Adipose tissue (tissue), 3 donors: ENCODE data around the gene KRT80. TPM values are rescaled to one million over a fixed set of nuclear protein-coding genes. Genes with fewer than 3 reads are reported as not detected.

Experiments
- H3K27ac ChIP-seq: one replicate; pipeline ENCODE4 v1.5.1; 2013; ENCODE audit warnings: low read depth, low read length
- WGBS, 3 donors: extraction: QIAGEN DNeasy Blood & Tissue Kit; methylation state at CpG; one replicate each; pipeline ENCODE4 v1.1.7; 2013; 5-methylcytosine and 5-hydroxymethylcytosine counted together
- polyA plus RNA-seq, 3 donors: library from polyadenylated mRNA; stranded (reverse); fragments of 200-250 nt; gene quantifications; one replicate each; pipeline ENCODE4 v1.2.3, GENCODE V29; 2013
- donor health status: healthy with polysubstance abuse.
- donor health status: Bipolar disorder and iron deficiency.
- donor health status: healthy.

Gene KRT80
- polyA plus RNA-seq, 3 donors = 0.19 to 5.4 (median 0.22) TPM

DNA sequence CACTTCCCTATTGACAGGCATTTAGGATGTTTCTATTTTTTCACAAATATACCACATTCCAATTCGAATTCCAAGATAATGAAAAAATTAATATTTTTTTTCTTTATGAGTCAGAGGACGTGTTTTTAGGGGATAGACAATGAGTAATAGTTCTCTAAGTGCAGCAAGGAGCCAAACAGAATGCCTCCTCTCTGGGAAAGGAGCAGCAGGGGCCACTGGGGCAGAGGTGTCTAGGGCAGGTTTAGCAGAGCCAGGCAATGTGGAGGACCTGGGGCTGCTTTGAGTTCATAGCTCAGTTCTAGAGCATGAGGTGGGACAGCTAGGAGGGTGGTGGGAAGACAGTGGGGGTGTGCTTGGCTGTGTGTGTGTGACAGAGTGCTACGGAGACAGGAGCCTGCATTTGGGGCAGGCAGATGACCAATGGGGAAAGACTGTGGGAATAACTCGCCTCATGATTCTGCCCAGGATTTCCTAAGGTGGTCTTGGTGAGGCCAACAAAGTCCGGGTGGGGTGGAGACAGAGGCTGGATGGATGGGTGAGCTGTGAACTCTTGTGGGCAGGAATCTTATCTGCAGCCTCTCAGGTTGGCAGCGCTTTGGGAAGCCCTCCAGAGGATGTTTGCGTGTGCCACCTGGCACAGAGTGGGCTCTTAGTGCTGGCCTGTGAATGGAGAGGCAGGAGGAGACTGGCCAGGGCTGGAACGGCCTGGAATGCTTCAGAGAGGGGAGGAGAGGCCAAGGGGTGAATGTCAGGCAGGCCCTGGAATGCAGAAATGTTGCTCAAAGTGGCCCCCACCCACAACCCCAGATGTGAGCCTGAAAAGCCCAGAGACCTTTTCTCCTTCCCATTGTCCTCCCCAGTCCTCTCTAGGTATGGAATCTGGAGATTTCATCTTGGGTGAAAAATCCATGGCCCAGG is 38.8 kb upstream of the KRT80 start:
- no peak overlapping the region for H3K27ac ChIP-seq
- 45 to 55% (median 54%) methylated on average over 8 of the region's 8 CpGs for WGBS, 3 donors

DNA sequence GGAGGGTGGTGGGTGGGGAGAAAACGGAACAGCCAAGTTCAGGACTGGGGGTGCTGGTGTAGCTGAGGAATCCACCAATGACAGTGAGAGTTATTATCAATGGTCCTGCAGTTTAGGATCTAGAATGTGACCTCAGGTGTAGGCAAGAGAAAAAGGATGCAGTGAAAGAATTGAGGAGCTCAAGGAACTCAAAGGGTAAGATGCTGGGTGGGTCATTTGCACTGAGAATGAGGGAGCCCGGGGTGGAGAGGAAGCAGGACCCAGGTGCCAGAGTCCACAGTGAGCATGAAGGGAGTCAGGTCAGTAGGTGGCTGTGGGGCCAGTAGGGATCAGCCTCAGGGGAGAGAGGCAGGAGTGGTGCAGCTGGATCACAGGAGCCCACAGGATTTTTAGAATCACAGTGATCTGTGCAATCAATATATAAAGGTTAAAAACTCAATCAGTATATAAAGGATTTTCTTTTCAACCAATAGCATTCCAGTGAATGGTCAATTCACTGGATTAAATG is 38.1 kb upstream of the KRT80 start:
- H3K27ac ChIP-seq = no peak overlapping the region
- 86 to 97% (median 88%) methylated on average over 2 of the region's 2 CpGs for WGBS, 3 donors

DNA sequence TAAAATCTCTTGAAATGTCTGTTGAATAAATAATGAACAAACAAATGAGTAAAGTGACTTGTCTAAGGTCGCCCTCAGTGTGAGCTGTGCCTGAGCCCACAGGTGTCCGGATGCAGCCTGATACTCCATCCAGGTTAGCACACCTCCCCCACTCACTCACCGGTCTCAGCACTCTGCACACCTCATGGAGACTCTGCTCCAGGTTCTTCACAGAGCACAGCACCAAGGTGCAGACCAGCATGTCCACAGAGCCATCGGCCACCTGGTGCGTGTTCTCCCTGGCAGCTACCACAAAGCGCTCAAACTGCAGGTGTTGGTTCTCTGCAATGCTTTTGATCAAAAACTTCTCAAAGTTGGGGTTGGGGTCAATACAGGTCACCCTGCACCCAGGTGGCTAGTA is 37.1 kb upstream of the KRT80 start:
- 87 to 97% (median 96%) methylated on average over 6 of the region's 6 CpGs for WGBS, 3 donors
- no peak overlapping the region for H3K27ac ChIP-seq

DNA sequence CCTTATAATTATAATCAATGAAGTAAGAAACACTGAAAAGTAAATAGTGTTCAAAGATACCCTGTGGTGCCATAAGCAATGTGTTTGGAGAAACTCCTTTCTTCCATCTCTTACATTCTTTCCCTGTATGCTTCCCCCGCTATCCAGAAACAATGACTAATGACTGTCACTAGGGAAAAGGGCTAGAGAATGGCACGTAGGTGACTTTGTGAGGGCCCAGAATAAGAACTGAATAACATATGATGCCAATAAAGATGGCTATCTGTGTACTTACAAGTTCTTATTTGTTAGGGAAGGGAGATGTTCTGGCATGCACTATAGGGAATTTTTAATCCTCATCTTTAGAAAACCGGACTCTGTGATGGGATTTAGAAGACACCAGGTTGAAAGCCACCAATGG is 36.6 kb upstream of the KRT80 start:
- 51 to 79% (median 67%) methylated on average over 3 of the region's 3 CpGs for WGBS, 3 donors
- H3K27ac ChIP-seq = no peak overlapping the region

DNA sequence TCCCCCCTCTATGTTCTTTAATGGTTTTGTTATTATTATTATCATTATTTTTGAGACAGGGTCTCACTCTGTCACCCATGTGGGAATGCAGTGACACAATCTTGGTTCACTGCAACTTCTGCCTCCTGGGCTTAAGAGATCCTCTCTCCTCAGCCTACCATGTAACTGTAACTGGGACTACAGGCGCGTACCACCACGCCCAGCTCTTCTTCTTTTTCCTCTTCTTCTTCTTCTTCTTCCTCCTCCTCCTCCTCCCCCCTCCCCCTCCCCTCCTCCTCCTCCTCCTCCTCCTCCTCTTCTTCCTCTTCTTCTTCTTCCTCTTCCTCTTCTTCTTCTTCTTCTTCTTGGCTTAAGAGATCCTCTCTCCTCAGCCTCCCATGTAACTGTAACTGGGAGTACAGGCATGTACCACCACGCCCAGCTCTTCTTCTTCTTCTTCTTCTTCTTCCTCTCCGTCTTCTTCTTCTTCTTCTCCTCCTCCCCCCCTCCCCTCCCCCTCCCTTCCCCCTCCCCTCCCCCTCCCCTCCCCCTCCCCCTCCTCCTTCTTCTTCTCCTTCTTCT is 35.9 kb upstream of the KRT80 start:
- WGBS, 3 donors = 62 to 93% (median 72%) methylated on average over 5 of the region's 5 CpGs
- no peak overlapping the region for H3K27ac ChIP-seq

DNA sequence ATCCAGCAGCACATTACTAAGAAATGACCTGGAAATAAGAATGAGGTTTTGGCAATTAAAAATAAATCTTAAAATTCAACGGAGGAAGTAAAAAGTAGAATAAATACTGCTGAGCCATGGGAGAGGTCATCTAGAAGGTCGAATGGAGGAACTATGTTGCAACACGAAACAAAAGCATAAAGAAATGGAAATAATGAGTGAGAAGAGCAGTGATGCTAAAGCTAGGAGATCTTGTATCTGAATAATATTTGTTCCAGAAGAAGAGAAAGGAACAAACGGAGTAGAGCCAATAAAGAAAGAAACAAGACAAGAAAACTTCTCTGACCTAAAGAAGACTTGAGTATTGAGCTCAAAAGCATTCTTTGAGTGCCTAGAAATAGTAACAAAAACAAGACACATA is 34.6 kb upstream of the KRT80 start:
- no peak overlapping the region for H3K27ac ChIP-seq
- WGBS, 3 donors = 51 to 68% (median 63%) methylated on average over 4 of the region's 4 CpGs

DNA sequence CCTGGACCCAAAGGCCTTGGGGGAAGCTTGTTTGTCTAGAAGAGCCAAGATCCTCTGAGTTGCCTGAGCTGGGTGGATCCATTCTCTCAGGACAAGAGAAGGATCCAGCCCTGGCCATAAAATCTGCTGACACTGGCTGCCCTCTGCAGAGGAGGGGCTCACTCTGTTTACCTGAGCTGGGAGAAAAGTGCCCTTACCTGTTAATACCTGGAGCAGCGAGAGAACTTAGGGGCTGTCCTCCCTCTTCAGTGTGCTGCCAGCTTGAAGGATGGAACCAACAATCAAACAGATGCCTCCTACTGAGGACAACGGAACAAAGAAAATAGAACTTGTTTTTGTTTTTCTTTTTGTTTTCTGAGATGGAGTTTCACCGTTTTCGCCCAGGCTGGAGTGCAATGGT is 33.9 kb upstream of the KRT80 start:
- H3K27ac ChIP-seq = no peak overlapping the region
- 88 to 93% (median 91%) methylated on average over 4 of the region's 4 CpGs for WGBS, 3 donors

DNA sequence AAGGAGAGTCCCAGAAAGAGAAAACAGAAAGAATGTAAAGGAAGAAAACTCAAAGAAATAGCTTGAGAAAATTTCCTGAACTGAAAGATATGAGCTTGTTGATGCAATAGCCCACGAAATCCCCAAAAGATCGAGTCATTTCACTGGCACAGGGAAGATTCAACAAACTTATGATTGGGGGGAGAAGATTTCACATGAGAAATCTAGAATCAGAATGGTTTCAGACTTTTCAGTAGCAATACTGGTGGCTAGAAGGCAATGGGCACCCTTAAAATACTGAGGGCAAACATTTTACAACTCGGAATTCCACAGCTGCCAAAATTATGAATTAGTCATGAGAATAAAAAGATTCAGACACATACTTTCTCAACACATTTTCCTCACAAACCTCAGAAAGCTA is 32.3 kb upstream of the KRT80 start:
- WGBS, 3 donors = 47 to 76% (median 72%) methylated on average over 3 of the region's 3 CpGs
- no peak overlapping the region for H3K27ac ChIP-seq

DNA sequence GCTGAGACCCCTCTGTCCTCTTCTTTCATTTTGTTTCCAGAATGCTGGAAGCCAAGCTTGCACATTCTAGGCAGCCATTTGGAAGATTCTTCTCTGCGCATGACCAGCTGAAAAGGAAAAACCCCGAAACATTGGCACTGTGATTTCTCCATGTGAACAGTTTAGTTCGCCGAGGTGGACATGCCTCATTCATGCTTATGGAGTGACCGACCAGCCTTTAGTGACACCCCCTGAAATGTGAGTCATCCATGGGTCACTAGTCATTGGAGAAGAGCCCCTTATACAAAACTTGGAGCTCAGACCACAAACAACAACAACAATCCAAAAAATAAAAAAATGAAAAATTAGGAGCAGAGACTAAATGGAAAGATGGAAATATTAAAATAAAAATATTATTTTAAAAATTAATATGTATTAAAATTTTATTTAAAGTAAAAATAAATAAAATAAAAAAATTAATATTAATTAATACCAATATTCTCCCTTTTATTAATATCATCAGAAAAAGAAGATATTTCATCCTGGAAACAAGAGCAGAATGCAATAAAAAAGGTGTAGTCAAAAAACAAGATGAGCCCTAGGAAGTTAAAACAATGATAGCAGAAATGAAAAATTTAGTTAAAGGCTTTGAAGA is 31.7 kb upstream of the KRT80 start:
- H3K27ac ChIP-seq = no peak overlapping the region
- WGBS, 3 donors = 94 to 99% (median 95%) methylated on average over 5 of the region's 5 CpGs

DNA sequence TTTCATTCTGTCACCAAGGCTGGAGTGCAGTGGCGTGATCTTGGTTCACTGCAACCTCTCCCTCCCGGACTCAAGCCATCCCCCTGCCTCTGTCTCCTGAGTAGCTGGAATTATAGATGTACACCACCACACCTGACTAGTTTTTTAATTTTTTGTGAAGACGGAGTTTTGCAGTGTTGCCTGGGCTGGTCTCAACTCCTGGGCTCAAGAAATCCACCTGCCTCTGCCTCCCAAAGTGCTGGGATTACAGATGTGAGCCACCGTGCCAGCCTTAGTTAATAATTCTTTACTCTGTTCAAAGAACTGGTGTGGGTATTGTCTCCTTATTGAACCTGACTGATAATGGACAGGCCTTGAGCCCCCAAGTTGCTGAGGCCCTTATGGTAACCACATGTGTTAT is 30.9 kb upstream of the KRT80 start:
- no peak overlapping the region for H3K27ac ChIP-seq
- 48 to 95% (median 87%) methylated on average over 4 of the region's 4 CpGs for WGBS, 3 donors

DNA sequence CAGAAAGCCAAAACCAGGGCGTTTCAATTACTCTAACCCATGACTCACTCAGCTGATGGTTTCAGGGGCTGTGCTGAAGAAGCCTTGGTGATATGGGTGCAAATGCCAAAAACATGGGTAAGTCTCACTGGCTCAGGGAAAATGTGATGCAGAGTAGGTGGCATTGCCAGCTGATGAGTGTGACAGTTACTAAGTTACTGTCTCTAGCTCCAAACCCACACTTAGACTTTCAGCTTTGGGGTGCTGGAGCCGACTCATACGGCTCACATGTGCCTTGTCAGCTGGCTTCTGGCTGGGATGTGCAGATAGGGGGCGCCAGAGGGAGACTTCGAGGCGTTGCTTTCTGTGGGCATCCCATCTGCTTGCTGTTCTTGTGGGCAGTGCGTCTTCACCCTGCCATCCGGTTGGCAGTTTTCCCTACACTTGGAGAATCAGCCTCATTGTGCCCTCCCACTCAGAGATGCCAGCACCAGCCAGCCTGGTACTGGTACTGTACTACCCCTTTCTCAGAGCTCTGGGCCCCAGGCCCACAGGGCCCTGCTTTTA is 30.2 kb upstream of the KRT80 start:
- H3K27ac ChIP-seq = no peak overlapping the region
- WGBS, 3 donors = 24 to 27% (median 26%) methylated on average over 8 of the region's 8 CpGs

DNA sequence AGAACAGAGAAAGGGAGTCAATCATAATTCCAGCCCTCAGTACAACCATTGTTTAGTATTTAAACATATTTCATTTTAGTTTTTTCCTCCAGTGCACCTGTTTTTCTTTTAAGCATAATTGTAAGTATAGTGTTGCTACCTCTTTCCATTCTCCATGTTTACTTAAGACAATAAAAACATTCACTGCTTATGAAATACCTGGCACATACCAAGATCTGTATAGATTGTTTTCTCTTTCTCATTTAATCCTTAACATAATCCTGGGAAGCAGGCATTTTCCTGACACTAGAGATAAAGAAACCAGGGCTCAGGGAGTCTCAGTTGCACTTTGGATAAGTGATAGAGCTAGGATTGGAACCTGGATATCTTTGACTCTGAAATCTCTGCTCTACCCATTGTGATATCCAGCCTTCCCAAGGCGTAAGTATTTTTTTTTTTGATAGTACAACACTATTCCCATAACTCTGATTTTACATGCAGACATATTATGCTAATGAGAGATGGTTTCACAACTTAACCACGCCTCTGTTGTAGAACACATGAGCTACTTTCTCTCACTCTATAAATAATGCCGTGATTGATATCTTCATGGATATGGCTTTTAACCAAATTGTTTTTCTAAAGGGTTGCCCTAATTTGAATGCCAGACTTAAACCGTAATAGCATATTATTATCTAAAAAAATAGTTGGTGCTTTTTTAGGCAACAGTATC is 29.4 kb upstream of the KRT80 start:
- 56 to 82% (median 81%) methylated on average over 4 of the region's 4 CpGs for WGBS, 3 donors
- H3K27ac ChIP-seq = no peak overlapping the region

DNA sequence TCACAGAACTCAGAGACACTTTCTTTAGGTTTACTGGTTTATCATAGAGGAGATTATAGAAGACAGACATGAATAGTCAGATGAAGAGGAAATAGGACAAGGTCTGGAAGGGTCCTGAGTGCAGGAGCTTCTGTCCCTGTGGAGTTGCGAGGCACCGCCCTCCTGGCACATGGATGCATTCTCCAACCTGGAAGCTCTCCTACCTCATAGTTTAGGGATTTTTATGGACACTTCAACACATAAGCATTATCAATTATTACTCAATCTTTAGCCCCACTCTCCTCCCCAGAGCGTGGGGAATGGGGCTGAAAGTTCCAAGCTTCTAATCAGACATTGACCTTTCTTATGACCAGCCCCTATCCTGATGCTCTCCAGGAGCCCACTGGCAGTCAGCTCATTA is 28.7 kb upstream of the KRT80 start:
- no peak overlapping the region for H3K27ac ChIP-seq

DNA sequence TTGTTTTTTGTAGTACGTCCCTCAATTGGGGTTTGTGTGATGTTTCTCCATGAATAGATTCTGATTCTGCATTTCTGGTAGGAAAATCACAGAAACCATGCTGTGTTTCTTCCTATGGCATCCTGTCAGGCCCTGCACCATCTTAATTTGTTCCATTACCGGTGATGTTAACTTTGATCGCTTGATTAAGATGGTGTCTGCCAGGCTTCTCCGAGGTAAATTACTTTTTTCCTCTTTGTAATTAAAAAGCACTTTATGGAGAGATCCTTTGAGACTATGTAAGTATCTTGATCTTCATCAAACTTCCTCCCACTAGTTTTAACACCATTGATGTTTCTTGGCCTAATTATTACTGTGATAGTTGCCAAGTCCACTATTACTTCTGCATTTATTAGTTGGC is 26.2 kb upstream of the KRT80 start:
- no peak overlapping the region for H3K27ac ChIP-seq
- WGBS, 3 donors = 79 to 81% (median 81%) methylated on average over 4 of the region's 4 CpGs

More for the DNA sequence above, 28.7 kb upstream of the KRT80 start:
- 79 to 93% (median 91%) methylated on average over 3 of the region's 3 CpGs for WGBS, 3 donors

DNA sequence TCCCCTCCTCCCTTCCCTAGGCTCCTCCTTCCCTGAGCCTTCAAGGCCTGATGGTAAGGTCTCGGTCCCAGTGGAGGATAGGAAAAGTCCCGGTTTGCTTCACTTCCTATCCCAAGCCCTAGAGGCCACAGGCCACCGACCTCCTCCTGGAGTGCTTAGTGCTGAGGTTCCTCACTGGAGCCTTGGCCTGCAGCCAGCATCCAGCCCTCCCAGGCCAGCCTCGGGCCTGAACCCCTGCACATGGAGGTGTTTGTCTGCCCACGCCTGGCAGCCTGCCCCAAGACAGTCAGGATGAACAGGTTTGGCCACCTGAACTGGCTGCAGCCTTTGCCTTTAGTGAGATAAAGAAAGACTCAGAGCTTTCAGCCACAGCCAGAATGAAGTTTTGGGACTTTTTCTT is 25.4 kb upstream of the KRT80 start:
- 12 to 23% (median 18%) methylated on average over 5 of the region's 5 CpGs for WGBS, 3 donors
- no peak overlapping the region for H3K27ac ChIP-seq

DNA sequence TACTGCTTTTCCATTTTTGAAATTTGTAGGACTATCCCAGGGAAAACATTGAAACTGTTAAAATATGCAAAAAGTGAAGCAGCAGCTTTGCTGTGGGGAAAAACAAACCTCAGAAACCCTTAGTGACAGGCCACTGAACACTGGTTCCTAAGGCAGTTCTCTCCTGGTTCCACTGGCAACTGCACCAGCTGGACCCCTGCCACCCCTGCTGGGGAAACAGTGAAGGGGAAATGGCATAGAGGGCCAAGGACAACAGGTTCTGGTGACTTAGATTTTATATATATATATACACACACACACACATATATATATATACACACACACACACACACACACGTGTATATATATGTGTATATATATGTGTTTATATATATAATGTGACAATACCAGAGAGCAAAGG is 25.0 kb upstream of the KRT80 start:
- WGBS, 3 donors = 11 to 20% (median 17%) methylated on average over 1 of the region's 1 CpG
- no peak overlapping the region for H3K27ac ChIP-seq

DNA sequence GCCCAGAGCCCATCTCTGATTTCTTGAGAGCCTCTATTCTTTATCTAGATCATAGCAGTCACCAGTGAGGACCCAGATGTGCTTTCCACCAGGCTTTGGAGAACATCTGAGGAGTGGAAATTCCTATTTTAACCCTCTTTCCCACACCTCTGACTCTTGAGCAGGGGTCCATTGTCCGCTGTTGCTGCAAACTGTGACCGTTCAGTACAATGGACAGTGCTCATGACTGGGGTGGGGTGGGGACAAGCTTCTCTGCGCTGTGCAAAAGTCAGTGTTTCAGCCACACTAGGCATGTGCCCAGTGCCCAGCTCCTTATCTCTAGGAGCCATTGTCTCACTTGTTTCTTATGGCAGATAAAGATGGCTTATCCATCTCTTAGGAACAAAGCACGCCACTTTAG is 24.3 kb upstream of the KRT80 start:
- 73 to 88% (median 76%) methylated on average over 4 of the region's 4 CpGs for WGBS, 3 donors
- no peak overlapping the region for H3K27ac ChIP-seq

DNA sequence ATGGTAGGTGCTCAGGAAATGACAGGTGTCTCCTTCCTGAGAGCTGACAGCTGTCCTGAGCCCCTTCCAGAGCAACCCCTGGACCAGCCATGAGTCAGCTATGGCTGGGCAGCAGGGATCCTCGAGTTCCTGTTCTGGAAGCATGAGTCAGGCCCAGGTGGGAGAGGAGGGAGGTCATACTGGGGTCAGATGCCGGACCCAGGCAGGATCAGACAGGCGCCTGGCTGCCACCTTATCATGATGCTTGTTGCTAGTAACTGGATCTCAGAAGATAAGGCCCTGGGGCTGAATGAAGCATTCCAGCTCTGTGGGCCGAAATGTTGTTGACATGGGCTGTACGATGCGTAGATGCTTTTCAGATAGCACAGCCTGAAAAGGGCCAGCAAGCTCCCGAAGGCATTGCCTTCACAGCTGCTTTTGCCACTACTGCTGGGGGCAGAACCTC is 23.8 kb upstream of the KRT80 start:
- WGBS, 3 donors = 65 to 73% (median 70%) methylated on average over 7 of the region's 7 CpGs
- no peak overlapping the region for H3K27ac ChIP-seq
